T follicular helper cell (primary cell): Measurements from ENCODE around the gene PPFIA4.

Experiments
- DNase-seq: peaks from one replicate; pipeline ENCODE4 v3.0.0-alpha.2; 2020; ENCODE audit warnings: low read depth

Gene PPFIA4

DNA sequence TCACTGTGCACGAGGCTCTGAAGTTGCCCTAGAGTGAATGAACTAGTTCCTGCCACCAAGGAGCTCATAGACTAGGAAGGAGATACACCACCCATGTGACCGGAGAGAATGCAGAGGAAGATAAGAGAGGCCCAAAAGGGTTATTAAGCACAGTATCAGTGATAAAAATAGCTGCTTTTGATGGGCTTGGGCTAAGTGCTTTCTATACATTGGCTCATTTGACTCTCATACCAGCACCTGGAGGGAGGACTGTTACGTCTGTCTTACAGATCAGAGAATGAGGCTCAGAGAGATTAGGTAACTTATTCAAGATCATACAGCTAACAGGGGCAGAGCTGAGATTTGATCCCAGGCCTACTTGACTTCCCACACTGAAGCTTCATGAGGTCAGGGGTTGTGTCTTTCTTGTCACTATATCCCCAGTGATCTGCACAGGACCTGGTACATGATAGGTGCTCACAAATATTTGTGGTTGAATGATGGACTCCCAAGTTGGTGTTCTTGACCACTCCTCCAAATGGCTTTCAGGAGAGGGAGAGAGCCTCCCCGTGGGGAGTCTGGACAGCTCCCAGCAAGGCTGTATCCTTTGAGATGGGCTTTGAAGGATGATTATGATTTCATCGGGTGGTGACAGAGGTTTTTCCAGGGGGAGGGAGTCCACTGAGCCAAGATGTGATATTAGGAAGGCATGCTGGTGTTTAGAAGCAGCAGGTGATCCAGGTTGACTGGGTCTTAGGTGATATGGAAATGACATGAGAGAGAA lies 14.4 kb downstream of the PPFIA4 start:
- DNase-seq, result no peak

DNA sequence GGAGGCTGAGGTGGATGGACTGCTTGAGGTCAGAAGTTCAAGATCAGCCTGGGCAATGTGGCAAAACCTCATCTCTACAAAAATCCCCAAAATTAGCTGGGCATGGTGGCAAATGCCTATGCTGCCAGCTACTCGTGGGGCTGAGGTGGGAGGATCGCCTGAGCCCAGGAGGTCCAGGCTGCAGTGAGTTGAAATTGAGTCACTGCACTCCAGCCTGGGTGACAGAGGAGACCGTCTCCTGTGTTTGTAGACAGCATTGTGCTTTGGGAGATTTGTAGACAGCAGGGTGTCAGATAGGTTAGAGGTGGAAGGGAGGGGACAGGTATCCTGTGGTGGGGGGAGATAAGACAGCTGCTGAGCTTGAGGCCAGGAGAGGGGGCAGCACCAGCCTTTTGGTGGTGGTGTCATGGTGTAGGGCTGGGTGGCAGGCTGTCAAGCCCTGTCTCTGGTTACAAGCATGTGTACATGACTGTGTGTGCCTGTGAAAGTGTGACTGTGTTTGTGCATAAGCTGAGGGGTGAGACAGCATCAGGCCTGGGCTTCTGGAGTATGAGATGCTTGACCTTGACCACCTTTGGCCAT lies 15.2 kb downstream of the PPFIA4 start:
- no peak for DNase-seq

DNA sequence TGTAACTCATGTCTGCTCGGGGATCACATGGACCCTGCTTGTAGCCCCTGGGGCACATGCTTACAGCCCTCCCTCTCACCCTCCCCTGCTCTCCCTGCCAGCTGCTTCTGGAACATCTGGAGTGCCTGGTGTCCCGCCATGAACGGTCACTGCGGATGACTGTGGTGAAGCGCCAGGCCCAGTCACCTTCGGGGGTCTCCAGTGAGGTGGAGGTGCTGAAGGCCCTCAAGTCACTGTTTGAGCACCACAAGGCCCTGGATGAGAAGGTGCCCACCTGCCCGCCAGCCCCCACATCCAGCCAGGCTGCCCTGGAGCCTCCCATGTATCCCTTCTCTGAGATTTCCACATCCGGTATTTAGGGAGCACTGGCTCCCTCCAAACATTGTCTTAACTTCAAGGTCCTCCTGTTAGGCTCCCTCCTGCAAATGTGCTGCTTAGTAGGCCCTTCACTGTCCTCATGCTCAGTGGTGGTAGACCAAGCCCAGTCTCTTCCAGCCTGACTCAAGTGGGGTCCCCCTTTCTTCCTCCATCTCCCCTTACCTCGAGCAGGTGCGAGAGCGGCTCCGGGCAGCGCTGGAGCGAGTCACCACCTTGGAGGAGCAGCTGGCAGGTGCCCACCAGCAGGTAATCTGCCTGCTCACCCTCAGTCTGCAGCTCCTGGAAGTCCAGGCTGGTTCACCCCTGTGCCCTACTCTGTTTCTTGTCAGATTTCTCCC lies 17.7 kb downstream of the PPFIA4 start:
- no peak for DNase-seq

DNA sequence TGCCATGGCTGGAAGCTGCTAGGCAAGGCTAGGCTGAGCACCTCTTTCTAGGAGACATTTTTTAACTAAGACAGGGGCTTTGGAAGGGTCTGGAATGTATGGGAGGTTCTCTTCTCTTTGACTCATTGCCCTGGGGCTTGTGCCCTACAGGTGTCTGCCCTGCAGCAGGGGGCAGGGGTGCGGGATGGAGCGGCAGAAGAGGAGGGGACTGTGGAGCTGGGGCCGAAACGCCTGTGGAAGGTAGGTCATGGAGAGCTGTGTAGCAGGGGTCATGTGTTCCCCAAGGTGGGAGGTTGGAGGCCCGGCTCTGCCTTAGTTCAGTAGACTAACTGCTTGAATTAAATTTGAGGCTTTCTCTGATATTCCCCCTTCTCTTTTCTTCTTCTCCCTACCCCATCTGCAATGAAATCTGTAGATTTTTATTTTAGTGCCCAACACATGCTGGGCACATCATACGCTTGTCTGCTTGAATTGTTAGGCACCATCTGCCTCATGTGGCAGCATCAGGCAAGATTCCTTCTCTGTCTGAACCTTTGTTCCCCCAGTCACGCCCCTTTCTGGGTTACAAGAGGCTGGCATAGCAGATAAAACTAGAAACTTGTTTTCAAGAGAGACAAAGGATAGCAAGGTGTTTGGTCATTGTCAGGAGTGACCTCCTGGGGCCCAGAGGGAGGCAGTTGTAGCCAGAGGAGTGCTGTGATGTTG lies 18.4 kb downstream of the PPFIA4 start:
- DNase-seq, result no peak

DNA sequence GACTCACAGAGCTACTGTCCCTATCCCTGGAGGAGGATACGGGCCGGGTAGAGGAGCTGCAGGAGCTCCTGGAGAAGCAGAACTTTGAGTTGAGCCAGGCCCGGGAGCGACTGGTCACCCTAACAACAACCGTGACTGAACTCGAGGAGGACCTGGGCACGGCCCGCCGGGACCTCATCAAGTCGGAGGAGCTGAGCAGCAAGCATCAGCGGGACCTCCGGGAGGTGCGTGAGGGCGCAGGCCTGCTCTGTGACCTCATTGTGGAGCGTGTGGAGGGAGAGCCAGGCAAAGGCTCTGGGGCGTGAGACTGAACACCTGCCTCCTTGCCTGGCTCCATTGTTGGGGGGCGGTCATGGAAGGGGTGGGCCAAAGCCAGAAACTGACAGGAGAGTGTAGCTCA lies 19.0 kb downstream of the PPFIA4 start:
- DNase-seq, result no peak

DNA sequence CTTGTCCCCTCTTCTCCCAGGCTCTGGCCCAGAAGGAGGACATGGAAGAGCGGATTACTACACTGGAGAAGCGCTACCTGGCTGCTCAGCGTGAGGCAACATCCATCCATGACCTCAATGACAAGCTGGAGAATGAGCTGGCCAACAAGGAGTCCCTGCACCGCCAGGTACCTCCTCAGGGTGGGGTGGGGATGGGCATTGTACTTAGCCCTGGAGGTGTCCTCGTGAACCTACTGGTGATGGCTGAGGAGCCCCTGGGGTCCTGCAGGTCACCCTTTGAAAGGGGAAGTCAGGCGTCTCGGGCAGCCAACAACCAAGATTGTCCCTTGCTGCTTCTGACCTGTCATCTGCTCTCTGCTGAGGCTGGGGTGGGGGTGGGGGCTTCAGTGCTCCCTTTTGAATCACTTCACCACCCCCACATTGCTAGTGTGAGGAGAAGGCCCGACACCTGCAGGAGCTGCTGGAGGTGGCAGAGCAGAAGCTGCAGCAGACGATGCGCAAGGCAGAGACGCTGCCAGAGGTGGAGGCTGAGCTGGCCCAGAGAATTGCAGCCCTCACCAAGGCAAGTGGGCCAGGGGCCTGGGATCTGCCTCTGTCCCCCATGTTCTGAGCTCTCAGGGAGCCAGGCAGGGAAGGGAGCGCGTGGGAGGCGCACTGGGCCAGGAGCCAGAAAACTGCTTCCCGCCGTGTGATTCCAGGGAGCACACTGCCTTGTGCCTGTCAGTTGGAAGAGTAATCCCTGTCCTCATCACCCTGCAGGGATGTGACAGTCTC lies 19.7 kb downstream of the PPFIA4 start:
- DNase-seq, result no peak

DNA sequence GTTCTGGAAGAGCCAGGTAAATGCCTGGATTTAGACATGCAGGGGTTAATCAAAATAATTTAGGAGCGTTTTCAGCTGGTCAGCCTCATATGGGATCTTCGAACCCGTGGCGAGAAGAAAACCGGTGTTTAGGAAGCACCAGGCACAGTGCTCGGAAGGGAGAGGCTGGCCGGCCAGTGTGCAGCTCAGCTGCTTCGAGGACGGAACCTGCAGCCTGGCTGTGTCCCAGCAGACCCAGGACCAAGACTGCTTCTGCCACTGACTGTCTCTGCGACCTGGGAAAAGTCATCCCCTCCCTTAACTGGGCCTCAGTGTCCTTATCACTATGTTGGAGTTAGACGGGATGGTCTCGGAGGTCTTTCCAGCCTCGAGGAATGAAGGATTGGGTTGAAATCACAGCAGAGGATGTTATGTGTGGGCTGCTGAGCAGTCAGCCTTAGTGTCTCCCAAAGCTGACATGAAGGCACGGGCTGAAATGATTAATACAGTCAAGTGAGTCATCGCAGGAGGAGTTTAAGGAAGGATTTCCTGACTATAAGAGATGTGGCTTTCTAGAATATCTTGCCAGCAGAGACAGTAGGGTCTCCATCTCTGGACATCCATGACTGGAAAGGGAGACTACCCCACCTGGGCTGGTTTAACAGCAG lies 20.8 kb downstream of the PPFIA4 start:
- DNase-seq, result no peak

DNA sequence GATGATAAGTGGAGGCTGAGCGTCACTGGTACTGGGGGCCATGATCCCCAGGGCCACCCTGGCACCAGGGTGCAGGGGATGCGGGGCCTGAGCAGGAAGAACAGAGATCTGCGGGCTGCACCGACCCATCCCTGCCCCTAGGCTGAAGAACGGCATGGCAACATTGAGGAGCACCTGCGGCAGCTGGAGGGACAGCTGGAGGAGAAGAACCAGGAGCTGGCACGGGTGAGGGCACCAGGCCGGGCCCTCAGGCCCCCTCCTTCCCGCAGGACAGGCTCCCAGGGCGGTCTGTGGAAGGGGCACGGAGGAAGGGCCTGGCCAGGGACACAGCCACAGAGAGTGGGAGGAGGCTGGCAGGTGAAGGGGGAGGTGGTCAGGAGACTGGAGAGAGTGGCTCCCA lies 21.8 kb downstream of the PPFIA4 start:
- no peak for DNase-seq

DNA sequence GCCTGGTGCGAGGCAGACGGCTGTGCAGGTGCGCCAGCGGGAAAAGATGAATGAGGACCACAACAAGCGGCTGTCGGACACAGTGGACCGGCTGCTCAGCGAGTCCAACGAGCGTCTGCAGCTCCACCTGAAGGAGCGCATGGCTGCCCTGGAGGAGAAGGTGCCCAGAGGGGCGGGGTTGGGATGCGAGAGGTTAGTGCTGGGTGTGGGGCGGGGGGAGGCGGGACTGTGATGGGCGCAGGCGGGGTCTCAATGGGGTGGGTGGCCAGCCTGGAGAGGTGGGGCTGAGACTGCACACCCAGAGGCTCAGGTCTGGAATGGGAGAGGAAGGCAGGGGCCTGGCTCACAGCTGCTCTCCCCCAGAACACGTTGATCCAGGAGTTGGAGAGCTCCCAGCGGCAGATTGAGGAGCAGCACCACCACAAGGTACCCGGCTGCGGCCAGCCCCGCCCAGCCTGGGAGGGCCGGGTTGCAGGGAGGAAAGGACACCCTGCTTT lies 22.3 kb downstream of the PPFIA4 start:
- no peak for DNase-seq

DNA sequence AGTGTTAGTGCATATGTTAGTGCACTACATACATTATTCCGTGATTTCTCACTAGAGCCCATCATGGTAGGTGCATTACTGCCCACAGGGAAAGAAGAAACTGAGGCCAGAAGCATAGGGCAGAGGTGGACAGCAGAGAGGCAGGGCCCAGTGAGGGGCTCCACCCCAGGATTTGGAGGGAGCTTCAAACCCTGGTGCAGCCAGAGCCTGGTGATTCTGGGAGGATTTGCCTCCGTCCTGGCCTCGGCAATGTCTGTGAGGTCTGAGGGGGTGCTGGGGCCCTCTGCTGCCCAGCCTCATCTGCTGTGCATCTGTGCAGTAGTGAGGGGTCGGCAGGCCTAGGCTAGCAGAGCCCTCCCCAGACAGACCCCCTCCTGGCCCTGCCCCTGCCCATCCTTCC lies 22.8 kb downstream of the PPFIA4 start:
- no peak for DNase-seq

DNA sequence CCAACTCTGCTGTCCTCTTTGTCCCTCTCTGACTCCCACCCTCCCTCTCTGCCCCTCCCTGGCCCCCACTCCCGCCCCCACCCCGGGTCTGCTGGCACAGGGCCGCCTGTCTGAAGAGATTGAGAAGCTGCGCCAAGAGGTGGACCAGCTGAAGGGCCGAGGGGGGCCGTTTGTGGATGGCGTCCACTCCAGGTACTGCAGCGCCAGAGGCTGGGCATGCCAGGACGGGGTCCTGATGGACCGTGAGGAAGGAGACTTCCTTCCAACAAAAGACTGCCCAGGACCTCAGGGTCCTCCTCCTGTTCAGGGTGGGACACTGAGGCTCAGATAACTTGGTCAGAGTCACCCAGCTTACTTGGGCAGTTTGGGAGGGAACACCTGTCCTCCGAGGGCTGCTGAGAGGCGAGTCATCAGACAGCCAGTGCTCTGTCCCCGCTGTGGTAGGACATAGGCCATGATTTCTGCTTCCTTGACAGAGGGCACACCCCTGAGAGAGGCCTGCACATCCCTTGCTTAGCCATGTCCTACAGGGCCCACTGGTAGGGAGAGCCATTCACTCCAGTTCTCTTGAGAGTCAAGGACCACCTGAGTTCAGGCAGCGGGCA lies 23.4 kb downstream of the PPFIA4 start:
- DNase-seq, result no peak

DNA sequence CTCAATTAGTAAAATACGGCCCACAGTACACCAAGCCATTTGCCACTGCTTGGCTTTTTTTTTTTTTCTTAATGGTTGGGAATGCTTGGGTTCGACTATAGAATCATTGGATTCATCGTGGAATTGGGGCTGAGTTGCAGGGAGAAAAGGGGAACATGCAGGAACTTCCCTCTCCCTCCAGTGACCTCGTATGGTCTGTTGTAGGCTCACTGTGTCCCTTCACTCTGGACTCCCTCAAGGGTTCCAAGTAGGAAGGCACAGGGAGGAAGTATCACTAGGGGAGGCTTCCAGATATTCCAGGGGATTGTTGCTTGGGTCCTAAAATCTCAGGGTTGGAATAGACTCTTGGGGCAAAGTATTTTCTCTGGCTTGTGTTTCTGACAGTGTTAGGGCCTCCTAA lies 24.5 kb downstream of the PPFIA4 start:
- no peak for DNase-seq

DNA sequence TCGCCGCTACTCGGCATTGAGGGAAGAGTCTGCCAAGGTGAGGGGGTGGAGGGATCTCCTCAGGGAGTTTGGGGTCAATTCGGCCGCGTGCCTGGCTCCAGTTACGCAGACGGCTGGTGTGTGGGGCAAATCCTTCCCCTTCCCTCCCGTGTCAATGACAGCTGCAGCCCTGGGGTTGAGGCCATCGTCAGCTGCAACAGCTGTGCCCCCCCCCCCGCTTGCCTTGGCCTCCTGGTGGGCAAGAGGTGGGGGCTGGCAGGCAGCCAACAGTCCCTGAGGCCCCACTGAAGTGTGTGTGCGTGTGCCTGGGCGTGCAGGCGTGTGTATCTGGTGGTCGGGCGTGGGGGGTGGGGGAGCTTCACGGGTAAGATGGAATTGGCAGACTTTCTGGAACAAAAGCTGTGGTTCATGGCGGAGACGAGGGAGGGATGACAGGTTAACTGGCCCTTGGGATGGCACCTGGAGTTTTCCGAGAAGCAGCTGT lies 25.6 kb downstream of the PPFIA4 start:
- no peak for DNase-seq

DNA sequence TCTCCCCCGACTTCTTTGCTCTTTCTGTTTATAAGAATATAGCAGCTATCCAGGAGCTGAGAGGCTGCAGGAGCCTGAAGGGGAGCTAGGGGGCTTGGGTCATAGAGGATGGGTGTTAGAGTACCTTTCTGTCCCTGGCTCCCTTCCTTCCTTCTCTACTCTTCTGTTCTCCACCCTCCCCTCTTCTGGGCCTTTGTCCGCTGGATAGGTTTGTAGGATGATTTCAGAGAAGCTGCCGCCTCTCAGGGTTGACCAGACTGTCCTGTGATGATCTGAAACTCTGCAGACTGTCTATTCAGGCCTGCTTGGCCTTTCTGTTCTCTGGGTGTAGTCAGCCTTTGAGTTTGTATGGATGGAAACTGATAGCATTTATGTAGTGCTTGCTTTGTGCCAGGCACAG lies 26.3 kb downstream of the PPFIA4 start:
- no peak for DNase-seq

DNA sequence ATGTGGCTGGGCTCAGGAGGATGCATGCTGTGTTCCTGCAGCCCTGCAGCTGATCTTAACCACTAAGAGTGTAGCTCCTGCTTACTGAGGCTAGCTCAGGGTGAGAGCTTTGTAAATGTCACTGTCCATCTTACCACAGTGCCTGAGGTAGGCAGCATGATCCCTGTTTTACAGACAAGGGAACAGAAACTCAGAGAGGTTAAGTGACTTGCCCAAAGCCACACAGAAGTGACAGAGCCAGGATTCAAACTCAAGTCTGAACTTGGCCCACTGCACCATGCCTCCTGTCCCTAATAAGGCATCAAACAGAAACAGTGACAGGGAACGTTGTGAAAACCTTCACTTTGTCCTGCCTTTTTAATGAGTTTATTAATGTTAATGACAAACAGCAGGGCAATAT lies 27.9 kb downstream of the PPFIA4 start:
- no peak for DNase-seq

DNA sequence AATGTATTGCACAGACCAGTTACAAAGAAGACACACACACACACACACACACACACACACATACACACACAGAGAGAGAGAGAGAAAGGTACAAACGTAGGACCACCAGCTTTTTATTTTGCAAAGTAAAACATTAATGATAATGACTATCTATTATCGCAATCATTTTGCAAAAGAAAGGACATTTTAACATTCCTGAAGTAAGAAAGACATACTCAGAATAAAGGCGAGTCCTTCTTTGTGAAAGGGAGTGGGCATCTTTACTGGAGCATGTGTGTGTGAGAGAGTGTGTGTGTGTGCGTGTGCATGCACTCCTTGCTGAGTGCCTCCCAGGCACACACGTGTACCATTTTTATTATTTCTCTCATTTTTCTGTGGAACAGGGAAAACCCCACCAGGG lies 28.4 kb downstream of the PPFIA4 start:
- no peak for DNase-seq

DNA sequence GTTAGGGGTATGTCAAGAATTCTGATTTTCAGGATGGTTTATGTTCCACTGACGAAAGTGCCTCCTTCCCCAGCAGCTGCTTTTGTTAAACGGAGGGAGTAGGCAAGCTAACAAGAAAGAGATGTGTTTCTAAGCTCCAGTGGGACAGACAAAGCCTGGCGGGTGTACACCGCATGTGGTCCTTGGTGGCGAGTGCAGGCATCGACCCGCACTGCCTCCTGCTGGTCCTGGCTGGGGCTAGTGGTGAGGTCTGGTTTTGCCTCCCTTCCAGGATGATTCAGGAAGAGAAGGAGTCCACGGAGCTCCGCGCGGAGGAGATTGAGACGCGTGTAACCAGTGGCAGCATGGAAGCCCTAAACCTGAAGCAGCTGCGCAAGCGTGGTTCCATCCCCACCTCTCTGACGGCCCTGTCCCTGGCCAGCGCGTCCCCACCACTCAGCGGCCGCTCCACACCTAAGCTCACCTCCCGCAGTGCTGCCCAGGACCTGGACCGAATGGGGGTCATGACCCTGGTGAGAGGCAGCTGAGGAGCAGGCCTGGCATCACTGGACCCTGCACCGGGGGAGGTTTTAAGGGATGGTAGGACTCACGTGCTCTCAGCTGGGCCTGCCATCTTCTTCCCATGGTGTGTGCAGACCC lies 29.0 kb downstream of the PPFIA4 start:
- no peak for DNase-seq

DNA sequence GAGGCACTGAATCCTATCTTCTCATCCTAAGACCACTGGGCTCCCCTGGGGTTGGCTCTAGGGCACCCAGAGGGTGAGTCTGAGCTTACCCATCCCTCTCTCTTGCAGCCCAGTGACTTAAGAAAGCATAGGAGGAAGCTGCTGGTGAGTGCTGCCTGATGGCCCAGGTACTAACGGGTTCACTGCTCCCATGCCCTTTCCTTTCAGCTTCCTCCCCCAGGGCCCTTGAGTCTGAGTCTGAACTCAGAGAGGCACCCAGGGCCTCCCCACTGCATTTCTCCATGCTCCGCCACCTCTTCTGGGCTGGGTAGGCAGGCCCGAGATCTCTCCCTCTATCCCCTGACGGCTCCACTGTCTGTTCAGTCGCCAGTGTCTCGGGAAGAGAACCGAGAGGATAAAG lies 29.7 kb downstream of the PPFIA4 start:
- DNase-seq, result no peak

DNA sequence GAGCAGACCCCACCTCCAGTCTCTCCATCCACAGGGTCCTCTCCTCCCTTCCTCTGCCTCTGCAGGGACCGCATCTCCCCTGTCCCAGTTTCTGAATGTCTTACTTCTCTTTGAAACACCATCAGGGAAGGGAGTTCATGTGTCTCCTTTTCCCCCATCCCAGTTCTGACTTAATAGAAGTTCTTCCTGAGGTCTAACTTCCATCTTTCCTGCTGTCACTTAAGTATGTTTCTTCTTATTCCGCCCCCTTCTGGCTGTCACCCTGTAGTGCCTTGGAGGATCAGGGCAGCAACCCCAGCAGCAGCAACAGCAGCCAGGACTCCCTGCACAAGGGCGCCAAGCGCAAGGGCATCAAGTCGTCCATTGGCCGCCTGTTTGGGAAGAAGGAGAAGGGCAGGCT lies 30.2 kb downstream of the PPFIA4 start:
- DNase-seq, result no peak
